ENCODE results near the gene FKBP1A. TPM values are rescaled to one million over a fixed set of nuclear protein-coding genes. Genes with fewer than 3 reads are reported as not detected.
A peak's percentile ranks its signal among the peaks of the same experiment; 100 is the strongest.

The FKBP1A gene
- total RNA-seq, 2 experiments from 2014 or later = 247 to 252 TPM

DNA sequence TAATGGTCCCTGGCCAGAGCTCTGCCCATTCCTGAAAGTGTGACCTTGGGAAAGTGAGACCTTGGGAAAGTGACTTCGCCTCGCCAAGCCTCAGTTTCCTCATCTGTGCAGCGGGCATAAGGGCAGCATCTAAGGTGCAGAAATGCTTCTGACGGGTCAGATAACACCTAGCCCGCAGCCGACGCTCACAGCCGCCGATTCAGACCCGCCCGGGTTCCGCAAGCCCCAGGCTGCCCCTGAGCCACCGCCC, 486 bp downstream of the FKBP1A start:
- intact Hi-C loops (cut with micrococcal nuclease) = loop anchor here (5.0 to 10.0 kb wide), 3 partner anchors 125 to 558 kb away; partner anchors contain the start of genes FAM110A and SNPH
- Mint-ChIP-seq H3K4me3 (peak overlapping the region; percentile 92), H3K9me3 (peaks cover 8% of the 10 kb centered on the region), H3K4me1 (ENCODE audit: low read depth) (peaks cover 54% of the 10 kb centered on the region), H3K27ac (peak overlapping the region; percentile 86), H3K27me3 (no peaks in the 10 kb centered on the region), H3K36me3 (peaks cover 22% of the 10 kb centered on the region)
- ChIA-PET CTCF (interaction anchor here (1.3 to 2.5 kb wide), 10 partner anchors 13 to 79 kb away, joined by 3 to 11 read pairs (median 6); partner anchors contain the start of gene NSFL1C), POLR2A (interaction anchor here (0.9 to 3.5 kb wide), 8 partner anchors 11 to 105 kb away, joined by 3 to 27 read pairs (median 4); partner anchors contain the start of gene NSFL1C)
- no peak for DNase-seq

- ChIA-PET POLR2A (interaction anchor here (0.9 to 3.5 kb wide), 8 partner anchors 10 to 105 kb away, joined by 3 to 27 read pairs (median 4); partner anchors contain the start of gene NSFL1C), CTCF (interaction anchor here (0.7 to 2.5 kb wide), 16 partner anchors 13 to 385 kb away, joined by 3 to 11 read pairs (median 5); partner anchors contain the start of gene NSFL1C)
- intact Hi-C loops (cut with micrococcal nuclease) = loop anchor here (1.0 to 10.0 kb wide), 6 partner anchors 15 to 557 kb away; partner anchors contain the start of genes FAM110A, NSFL1C and SNPH
- peaks cover 3% of the 10 kb centered on the region for H3K9me3 Mint-ChIP-seq
- H3K27ac Mint-ChIP-seq = peak overlapping the region; percentile 86
- H3K27me3 Mint-ChIP-seq = no peaks in the 10 kb centered on the region
- peaks cover 22% of the 10 kb centered on the region for H3K36me3 Mint-ChIP-seq
- H3K4me1 Mint-ChIP-seq (ENCODE audit: low read depth) = peaks cover 56% of the 10 kb centered on the region
- peak; percentile 61 for DNase-seq
- peak overlapping the region; percentile 92 for H3K4me3 Mint-ChIP-seq
These were observed 1.0 kb downstream of the FKBP1A start for GRCh38 chr20:1391640-1392442.

DNA sequence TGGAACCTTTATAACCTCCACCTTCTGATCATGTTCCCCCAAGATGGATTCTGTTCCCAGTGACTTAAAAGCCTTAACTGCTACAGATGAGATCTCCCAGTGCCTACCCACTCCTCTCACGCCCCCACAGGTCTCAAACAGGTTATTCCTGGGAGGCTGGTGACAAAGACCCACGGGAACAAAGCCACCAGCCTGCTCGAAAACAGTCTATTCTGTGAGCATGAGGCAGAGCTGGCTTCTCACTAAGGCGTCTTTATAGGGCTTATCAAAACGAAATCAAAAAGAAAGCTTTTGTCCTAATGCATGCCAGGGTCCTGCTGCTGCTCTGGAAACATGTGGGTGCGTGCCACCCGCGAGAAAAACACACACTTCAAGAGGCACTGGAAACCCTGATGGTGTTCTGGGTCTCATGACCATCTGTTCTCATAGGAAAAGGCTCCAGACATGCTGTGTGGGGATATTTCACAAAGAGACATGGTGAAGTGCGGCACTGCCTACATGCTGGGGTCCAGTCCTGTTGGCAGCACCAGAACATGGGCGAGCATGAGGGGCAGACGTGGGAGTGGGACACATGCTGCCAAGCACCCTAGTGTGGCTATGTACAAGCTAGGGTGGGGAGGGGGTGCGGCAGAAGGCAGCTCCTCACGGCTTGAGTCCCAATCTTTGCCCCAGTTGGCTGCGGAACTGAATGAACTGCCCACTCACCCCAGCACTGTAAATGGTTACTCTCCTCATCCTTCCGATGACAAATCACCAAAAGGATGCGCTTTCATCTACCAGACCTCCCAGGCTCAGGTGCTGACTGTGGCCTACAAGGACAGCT, 2.1 kb downstream of the FKBP1A start:
- no peaks in the 10 kb centered on the region for H3K9me3 Mint-ChIP-seq
- ChIA-PET POLR2A (interaction anchor here (2.3 to 3.5 kb wide), 3 partner anchors 9 to 65 kb away, joined by 11 to 27 read pairs (median 13); no protein-coding TSS in a partner anchor), CTCF (interaction anchor here (0.7 to 2.5 kb wide), 10 partner anchors 12 to 386 kb away, joined by 3 to 11 read pairs (median 6); partner anchors contain the start of gene NSFL1C)
- H3K4me1 Mint-ChIP-seq (ENCODE audit: low read depth) = peaks cover 64% of the 10 kb centered on the region
- H3K36me3 Mint-ChIP-seq = peaks cover 26% of the 10 kb centered on the region
- intact Hi-C loops (cut with micrococcal nuclease) = loop anchor here (1.0 to 10.0 kb wide), 6 partner anchors 13 to 556 kb away; partner anchors contain the start of genes FAM110A, NSFL1C and SNPH
- no peaks in the 10 kb centered on the region for H3K27me3 Mint-ChIP-seq
- peak overlapping the region; percentile 86 for H3K27ac Mint-ChIP-seq
- peak; percentile 49 for DNase-seq
- peak overlapping the region; percentile 92 for H3K4me3 Mint-ChIP-seq

- Mint-ChIP-seq H3K4me1 (ENCODE audit: low read depth) (peaks cover 69% of the 10 kb centered on the region), H3K27ac (peak overlapping the region; percentile 86), H3K27me3 (no peaks in the 10 kb centered on the region), H3K4me3 (peak overlapping the region; percentile 92), H3K36me3 (peaks cover 26% of the 10 kb centered on the region), H3K9me3 (no peaks in the 10 kb centered on the region)
- intact Hi-C loops (cut with micrococcal nuclease) = loop anchor here (1.0 to 10.0 kb wide), 5 partner anchors 65 to 555 kb away; partner anchors contain the start of genes FAM110A, NSFL1C and SNPH
- CTCF ChIA-PET = interaction anchor here (0.7 to 2.2 kb wide), 3 partner anchors 47 to 77 kb away, joined by 3 to 7 read pairs (median 3); no protein-coding TSS in a partner anchor
- POLR2A ChIA-PET = interaction anchor here (0.5 to 3.5 kb wide), 4 partner anchors 11 to 673 kb away, joined by 3 to 27 read pairs (median 8); no protein-coding TSS in a partner anchor
- DNase-seq = peak; percentile 32
These were observed 2.9 kb downstream of the FKBP1A start for GRCh38 chr20:1389703-1390580.

- Mint-ChIP-seq H3K27me3 (no peaks in the 10 kb centered on the region), H3K4me1 (ENCODE audit: low read depth) (peaks cover 78% of the 10 kb centered on the region), H3K27ac (peak overlapping the region; percentile 83), H3K4me3 (peak overlapping the region; percentile 62), H3K9me3 (no peaks in the 10 kb centered on the region), H3K36me3 (peaks cover 27% of the 10 kb centered on the region)
- peak; percentile 17 for DNase-seq
- ChIA-PET POLR2A (interaction anchor here (0.5 to 3.5 kb wide), 2 partner anchors 63 to 674 kb away, joined by 4 to 27 read pairs; no protein-coding TSS in a partner anchor), CTCF (interaction anchor here (1.4 to 2.2 kb wide), 2 partner anchors 49 to 76 kb away, joined by 3 to 7 read pairs; no protein-coding TSS in a partner anchor)
- intact Hi-C loops (cut with micrococcal nuclease) = loop anchor here (1.0 kb wide), 1 partner anchor 64 kb away; no protein-coding TSS in a partner anchor
These were observed 3.9 kb downstream of the FKBP1A start for GRCh38 chr20:1388741-1389483.

DNA sequence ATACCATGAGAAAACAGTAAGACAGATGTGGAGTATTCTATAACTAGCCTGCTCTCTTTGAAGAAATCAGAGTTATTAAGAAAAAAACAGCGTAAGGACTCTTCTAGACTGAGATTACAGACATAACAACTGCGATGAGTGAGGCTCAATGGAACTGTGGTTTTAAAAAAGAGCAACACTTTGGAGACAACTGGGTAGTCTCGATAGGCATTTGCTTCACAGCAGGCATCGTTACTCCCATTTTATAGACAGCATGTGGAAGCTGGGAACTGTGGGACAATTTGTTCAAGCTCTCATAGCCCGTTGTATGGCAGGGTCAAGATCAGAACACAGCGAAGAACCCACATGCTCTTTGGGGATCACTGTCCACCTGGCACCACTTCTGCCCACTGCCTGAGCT, 4.6 kb downstream of the FKBP1A start:
- H3K36me3 Mint-ChIP-seq = peaks cover 29% of the 10 kb centered on the region
- no peaks in the 10 kb centered on the region for H3K27me3 Mint-ChIP-seq
- peak overlapping the region; percentile 62 for H3K4me3 Mint-ChIP-seq
- H3K27ac Mint-ChIP-seq = peak overlapping the region; percentile 83
- no peaks in the 10 kb centered on the region for H3K9me3 Mint-ChIP-seq
- POLR2A ChIA-PET = no interaction called here
- intact Hi-C loops (cut with micrococcal nuclease) = no loop called here
- H3K4me1 Mint-ChIP-seq (ENCODE audit: low read depth) = peaks cover 76% of the 10 kb centered on the region
- CTCF ChIA-PET = interaction anchor here (2.2 kb wide), 1 partner anchor 75 kb away, joined by 7 read pairs; no protein-coding TSS in a partner anchor
- DNase-seq = no peak

- H3K36me3 Mint-ChIP-seq = peaks cover 24% of the 10 kb centered on the region
- intact Hi-C loops (cut with micrococcal nuclease) = no loop called here
- peaks cover 91% of the 10 kb centered on the region for H3K4me1 Mint-ChIP-seq (ENCODE audit: low read depth)
- POLR2A ChIA-PET = interaction anchor here (1.1 to 1.3 kb wide), 2 partner anchors 9 to 61 kb away, joined by 3 to 4 read pairs; no protein-coding TSS in a partner anchor
- DNase-seq = no peak
- no peaks in the 10 kb centered on the region for H3K9me3 Mint-ChIP-seq
- H3K4me3 Mint-ChIP-seq = no peak overlapping the region
- no peak overlapping the region for H3K27ac Mint-ChIP-seq
- no peaks in the 10 kb centered on the region for H3K27me3 Mint-ChIP-seq
- CTCF ChIA-PET = no interaction called here
These were observed 6.5 kb downstream of the FKBP1A start for GRCh38 chr20:1386323-1386722.

- peaks cover 16% of the 10 kb centered on the region for H3K36me3 Mint-ChIP-seq
- no peak overlapping the region for H3K4me3 Mint-ChIP-seq
- H3K9me3 Mint-ChIP-seq = no peaks in the 10 kb centered on the region
- no peak for DNase-seq
- no peak overlapping the region for H3K27ac Mint-ChIP-seq
- H3K27me3 Mint-ChIP-seq = no peaks in the 10 kb centered on the region
- intact Hi-C loops (cut with micrococcal nuclease) = no loop called here
- ChIA-PET CTCF (interaction anchor here (0.7 to 1.2 kb wide), 5 partner anchors 54 to 1350 kb away, joined by 3 to 6 read pairs (median 3); no protein-coding TSS in a partner anchor), POLR2A (interaction anchor here (0.6 kb wide), 1 partner anchor 915 kb away, joined by 3 read pairs; no protein-coding TSS in a partner anchor)
- H3K4me1 Mint-ChIP-seq (ENCODE audit: low read depth) = peaks cover 92% of the 10 kb centered on the region
These were observed 9.0 kb downstream of the FKBP1A start for GRCh38 chr20:1383623-1384404.

DNA sequence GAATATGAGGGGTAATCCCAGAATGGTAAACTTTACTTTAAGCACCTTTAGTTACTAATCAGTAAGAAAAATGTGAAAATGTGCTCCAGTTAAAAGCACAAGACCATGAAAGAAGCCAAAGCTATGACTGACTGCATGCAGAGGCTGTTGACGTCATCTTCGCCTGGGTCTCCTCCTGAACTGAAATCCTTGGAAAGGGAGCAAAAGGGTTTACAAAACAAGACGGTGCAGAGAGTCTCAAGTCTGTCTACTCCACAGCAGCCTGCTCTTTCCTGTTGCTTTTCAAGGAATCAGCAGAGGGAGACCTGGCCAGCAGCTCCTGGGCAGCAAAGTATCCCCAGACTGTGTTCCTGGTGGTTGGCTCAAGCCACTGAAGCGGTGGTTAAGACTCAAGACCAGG, 10.2 kb downstream of the FKBP1A start:
- POLR2A ChIA-PET = interaction anchor here (2.5 kb wide), 1 partner anchor 9 kb away, joined by 13 read pairs; no protein-coding TSS in a partner anchor
- peaks cover 93% of the 10 kb centered on the region for H3K4me1 Mint-ChIP-seq (ENCODE audit: low read depth)

More for the DNA sequence above, 10.2 kb downstream of the FKBP1A start:
- Mint-ChIP-seq H3K4me3 (no peak overlapping the region), H3K27ac (no peak overlapping the region), H3K9me3 (no peaks in the 10 kb centered on the region), H3K27me3 (no peaks in the 10 kb centered on the region), H3K36me3 (peaks cover 19% of the 10 kb centered on the region)
- CTCF ChIA-PET = no interaction called here
- DNase-seq = no peak
- intact Hi-C loops (cut with micrococcal nuclease) = no loop called here

Measured in activated CD4-positive, alpha-beta memory T cell treated with anti-CD3 and anti-CD28 coated beads for 36 hours (primary cell).